Endothelial cell (in vitro differentiated cells): ENCODE results near the gene CACNB2. TPM values are rescaled to one million over a fixed set of nuclear protein-coding genes. Genes with fewer than 3 reads are reported as not detected.

Experiments used
- DNase-seq: peaks from one replicate; pipeline ENCODE4 v3.0.0; 2021; ENCODE audit warnings: low spot score
- H3K27ac Mint-ChIP-seq: one replicate; pipeline ENCODE4 v1.8.0; 2021; ENCODE audit warnings: mixed read lengths, inconsistent platforms; ENCODE audit not compliant: unreplicated experiment
- H3K27me3 Mint-ChIP-seq: one replicate; pipeline ENCODE4 v1.8.0; 2021; ENCODE audit warnings: mild to moderate bottlenecking, moderate library complexity, mixed read lengths, inconsistent platforms; ENCODE audit not compliant: unreplicated experiment
- H3K36me3 Mint-ChIP-seq: one replicate; pipeline ENCODE4 v1.8.0; 2021; ENCODE audit warnings: mild to moderate bottlenecking, low read depth, mixed read lengths, inconsistent platforms; ENCODE audit not compliant: unreplicated experiment
- H3K4me1 Mint-ChIP-seq: one replicate; pipeline ENCODE4 v1.8.0; 2021; ENCODE audit warnings: mild to moderate bottlenecking, mixed read lengths, inconsistent platforms; ENCODE audit not compliant: unreplicated experiment
- H3K4me3 Mint-ChIP-seq: one replicate; pipeline ENCODE4 v1.8.0; 2021; ENCODE audit warnings: mild to moderate bottlenecking, mixed read lengths, inconsistent platforms; ENCODE audit not compliant: unreplicated experiment
- H3K9me3 Mint-ChIP-seq: one replicate; pipeline ENCODE4 v1.8.0; 2021; ENCODE audit warnings: mixed read lengths, inconsistent platforms; ENCODE audit not compliant: unreplicated experiment
- CTCF ChIP-seq: fragments of 200-600 bp; sonication (generic); IDR thresholded peaks from one replicate; pipeline ENCODE4 v1.5.0; 2021; ENCODE audit warnings: antibody characterized with exemption; ENCODE audit not compliant: unreplicated experiment
- total RNA-seq: library from RNA; stranded (reverse); fragmentation: NEBNext Ultra II Directional; extraction: Animal tissue kit (Norgen Biotek cat#: 25700); gene quantifications from one replicate; pipeline ENCODE4 v1.2.1, GENCODE V29; 2021; ENCODE audit not compliant: unreplicated experiment

CACNB2 gene
- total RNA-seq, 1 donor from 2014 or later = 1.5 TPM

GRCh38 chr10:18098201-18098600 is 42.0 kb upstream of the CACNB2 start:
- H3K27me3 Mint-ChIP-seq = no peaks in the 10 kb centered on the region
- no peaks in the 10 kb centered on the region for H3K9me3 Mint-ChIP-seq
- no peak overlapping the region for H3K27ac Mint-ChIP-seq
- TF ChIP-seq CTCF = no peak
- DNase-seq = no peak
- no peaks in the 10 kb centered on the region for H3K4me1 Mint-ChIP-seq
- no peak overlapping the region for H3K4me3 Mint-ChIP-seq
- no peaks in the 10 kb centered on the region for H3K36me3 Mint-ChIP-seq

GRCh38 chr10:18099415-18099814 is 40.8 kb upstream of the CACNB2 start:
- TF ChIP-seq CTCF = no peak

GRCh38 chr10:18100669-18101068 is 39.6 kb upstream of the CACNB2 start:
- Mint-ChIP-seq H3K27ac (no peak overlapping the region), H3K27me3 (no peaks in the 10 kb centered on the region), H3K4me1 (no peaks in the 10 kb centered on the region), H3K4me3 (no peak overlapping the region), H3K9me3 (no peaks in the 10 kb centered on the region), H3K36me3 (no peaks in the 10 kb centered on the region)
- TF ChIP-seq CTCF = no peak
- DNase-seq = no peak

More at GRCh38 chr10:18099415-18099814, 40.8 kb upstream of the CACNB2 start:
- Mint-ChIP-seq H3K27me3 (no peaks in the 10 kb centered on the region), H3K36me3 (no peaks in the 10 kb centered on the region), H3K4me1 (no peaks in the 10 kb centered on the region), H3K9me3 (no peaks in the 10 kb centered on the region), H3K4me3 (no peak overlapping the region), H3K27ac (no peak overlapping the region)
- no peak for DNase-seq

- no peaks in the 10 kb centered on the region for H3K9me3 Mint-ChIP-seq
- no peak overlapping the region for H3K27ac Mint-ChIP-seq
- H3K27me3 Mint-ChIP-seq = no peaks in the 10 kb centered on the region
- H3K36me3 Mint-ChIP-seq = no peaks in the 10 kb centered on the region
- no peak for TF ChIP-seq CTCF
- DNase-seq = no peak
- H3K4me3 Mint-ChIP-seq = no peak overlapping the region
- H3K4me1 Mint-ChIP-seq = no peaks in the 10 kb centered on the region
Observed at GRCh38 chr10:18102404-18102803, 37.8 kb upstream of the CACNB2 start.

GRCh38 chr10:18104223-18104872 is 35.9 kb upstream of the CACNB2 start:
- H3K4me1 Mint-ChIP-seq = no peaks in the 10 kb centered on the region
- DNase-seq = peak; percentile 54
- no peaks in the 10 kb centered on the region for H3K27me3 Mint-ChIP-seq
- no peak overlapping the region for H3K4me3 Mint-ChIP-seq
- H3K27ac Mint-ChIP-seq = no peak overlapping the region
- peak; percentile 82 for TF ChIP-seq CTCF
- no peaks in the 10 kb centered on the region for H3K9me3 Mint-ChIP-seq
- no peaks in the 10 kb centered on the region for H3K36me3 Mint-ChIP-seq
